Measurements from ENCODE around the gene LYPD6B. TPM values are rescaled to one million over a fixed set of nuclear protein-coding genes. Genes with fewer than 3 reads are reported as not detected.

The LYPD6B gene
- polyA plus RNA-seq, 3 donors: not detected

- Histone ChIP-seq H3K36me3 (replicated peaks in 1 of 2; ENCODE audit: control insufficient read depth in 1 of 2, insufficient read depth in 2 of 2, low read length in 2 of 2) (no peaks in the 10 kb centered on the region), H3K27ac (ENCODE audit: low read depth in 1 of 2, low read length in 2 of 2) (no peak overlapping the region), H3K9me3 (replicated peaks in 1 of 2; ENCODE audit: control insufficient read depth in 1 of 2, insufficient read depth in 1 of 2, low read length in 2 of 2) (peaks cover 0 to 5% of the 10 kb centered on the region in 2 donors), H3K4me1 (ENCODE audit: control insufficient read depth in 1 of 2, insufficient read depth in 2 of 2, low read length in 2 of 2) (peaks cover 0 to 10% of the 10 kb centered on the region in 2 donors), H3K9ac (ENCODE audit: insufficient read depth, low read length, poor library complexity, severe bottlenecking) (no peak overlapping the region), H2AFZ (ENCODE audit: insufficient read depth, low read depth, low read length, poor library complexity, severe bottlenecking) (no peak overlapping the region), H3K27me3 (ENCODE audit: control insufficient read depth in 2 of 2, insufficient read depth in 2 of 2, low read length in 2 of 2) (peaks cover 23 to 36% of the 10 kb centered on the region in 2 donors), H3K4me2 (replicated peaks; ENCODE audit: extremely low read depth, low read length, poor library complexity, severe bottlenecking) (no peak overlapping the region), H3K79me2 (ENCODE audit: insufficient read depth, low read length) (no peaks in the 10 kb centered on the region), H4K20me1 (ENCODE audit: insufficient read depth, low read length) (no peaks in the 10 kb centered on the region), H3K4me3 (replicated peaks in 1 of 3; ENCODE audit: low read depth in 2 of 3, low read length in 3 of 3) (no peak overlapping the region)
- peak overlapping the region in 1 of 7 donors; percentile 65 for H3K27ac Mint-ChIP-seq
- DNase-seq: no peak
- 93% methylated on average over 2 of the region's 4 CpGs for WGBS (ENCODE audit: insufficient coverage)
- H3K27me3 Mint-ChIP-seq (ENCODE audit: low read depth in 3 of 3): peaks cover 42 to 53% (median 49%) of the 10 kb centered on the region in 3 donors
- peaks cover 0 to 5% of the 10 kb centered on the region in 2 donors for H3K36me3 Mint-ChIP-seq
- intact Hi-C loops (cut with micrococcal nuclease): no loop called here
- H3K4me3 Mint-ChIP-seq: peak overlapping the region in 1 of 2 donors; percentile 58
- TF ChIP-seq CTCF (IDR thresholded peaks at IDR 0.05): no peak
- peaks cover 16% of the 10 kb centered on the region for H3K4me1 Mint-ChIP-seq
- peaks cover 0 to 5% (median 2%) of the 10 kb centered on the region in 7 donors for H3K9me3 Mint-ChIP-seq
These were observed 1.8 kb upstream of the LYPD6B start for GRCh38 chr2:149036507-149037293.

- Histone ChIP-seq H3K36me3 (replicated peaks in 1 of 2; ENCODE audit: control insufficient read depth in 1 of 2, insufficient read depth in 2 of 2, low read length in 2 of 2) (no peaks in the 10 kb centered on the region), H3K9me3 (replicated peaks in 1 of 2; ENCODE audit: control insufficient read depth in 1 of 2, insufficient read depth in 1 of 2, low read length in 2 of 2) (peaks cover 0 to 5% of the 10 kb centered on the region in 2 donors), H3K79me2 (ENCODE audit: insufficient read depth, low read length) (no peaks in the 10 kb centered on the region), H3K4me2 (replicated peaks; ENCODE audit: extremely low read depth, low read length, poor library complexity, severe bottlenecking) (no peak overlapping the region), H3K9ac (ENCODE audit: insufficient read depth, low read length, poor library complexity, severe bottlenecking) (no peak overlapping the region), H3K4me3 (replicated peaks in 1 of 3; ENCODE audit: low read depth in 2 of 3, low read length in 3 of 3) (no peak overlapping the region), H2AFZ (ENCODE audit: insufficient read depth, low read depth, low read length, poor library complexity, severe bottlenecking) (no peak overlapping the region), H3K27ac (ENCODE audit: low read depth in 1 of 2, low read length in 2 of 2) (no peak overlapping the region), H3K27me3 (ENCODE audit: control insufficient read depth in 2 of 2, insufficient read depth in 2 of 2, low read length in 2 of 2) (peaks cover 23 to 36% of the 10 kb centered on the region in 2 donors), H3K4me1 (ENCODE audit: control insufficient read depth in 1 of 2, insufficient read depth in 2 of 2, low read length in 2 of 2) (peaks cover 0 to 10% of the 10 kb centered on the region in 2 donors), H4K20me1 (ENCODE audit: insufficient read depth, low read length) (no peaks in the 10 kb centered on the region)
- no peak for TF ChIP-seq CTCF (IDR thresholded peaks at IDR 0.05)
- WGBS (ENCODE audit: insufficient coverage): 57% methylated on average over 2 of the region's 8 CpGs
- Mint-ChIP-seq H3K27me3 (ENCODE audit: low read depth in 3 of 3) (peaks cover 46 to 59% (median 52%) of the 10 kb centered on the region in 3 donors), H3K36me3 (peaks cover 0 to 5% of the 10 kb centered on the region in 2 donors), H3K4me3 (peak overlapping the region in 1 of 2 donors; percentile 59), H3K4me1 (peaks cover 10% of the 10 kb centered on the region), H3K27ac (no peak overlapping the region), H3K9me3 (peaks cover 0 to 5% (median 2%) of the 10 kb centered on the region in 7 donors)
- DNase-seq: no peak
- intact Hi-C loops (cut with micrococcal nuclease): no loop called here
These were observed 648 bp upstream of the LYPD6B start for GRCh38 chr2:149037851-149038250.
